HK-2 (cell line): ENCODE measurements around the gene UGT1A7.
A peak's percentile ranks its signal among the peaks of the same experiment; 100 is the strongest.

ENCODE experiments used
- DNase-seq: peaks from one replicate; pipeline ENCODE4 v3.0.0-alpha.2; 2018; ENCODE audit not compliant: unreplicated experiment

The UGT1A7 gene

GRCh38 chr2:233799087-233799665 is 117.5 kb downstream of the UGT1A7 start:
- no peak for DNase-seq

GRCh38 chr2:233799716-233800115 is 118.0 kb downstream of the UGT1A7 start:
- DNase-seq: no peak

- no peak for DNase-seq
These were observed 118.5 kb downstream of the UGT1A7 start for GRCh38 chr2:233800208-233800607.

GRCh38 chr2:233801357-233802131 is 119.8 kb downstream of the UGT1A7 start:
- peak; percentile 7 for DNase-seq

DNA sequence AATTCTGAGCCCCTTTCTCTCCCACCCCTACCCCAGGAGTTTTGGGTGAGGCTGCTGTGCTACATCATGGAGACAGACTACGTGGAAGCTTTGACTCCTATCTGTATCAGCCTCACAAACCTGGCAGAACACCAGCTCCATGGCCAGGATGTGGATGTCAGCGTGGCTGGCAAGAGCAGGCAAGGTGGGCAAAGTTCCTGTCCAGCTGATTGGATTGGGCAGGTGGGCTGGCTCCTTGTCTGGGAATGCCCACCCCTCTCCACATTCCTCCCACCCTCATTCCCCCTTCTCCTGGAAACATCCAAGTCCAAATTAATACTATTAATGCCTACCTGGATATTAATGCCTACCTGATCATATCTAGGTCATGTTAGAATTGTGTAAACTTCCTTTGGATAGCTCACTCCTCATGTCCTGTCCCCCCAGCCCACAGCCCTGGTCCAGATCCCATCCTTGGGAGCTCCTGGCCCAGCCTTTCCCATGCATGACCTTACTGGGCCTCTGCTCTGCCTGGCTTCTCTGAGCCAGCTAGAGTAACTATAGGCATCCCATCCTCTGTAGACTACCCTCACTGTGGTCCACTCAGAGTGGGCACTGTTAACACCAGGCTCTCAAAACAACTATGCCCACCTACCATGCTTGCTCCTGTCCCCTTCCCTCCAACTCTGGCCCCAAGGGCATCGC is 120.6 kb downstream of the UGT1A7 start:
- DNase-seq: no peak

GRCh38 chr2:233803292-233803911 is 121.7 kb downstream of the UGT1A7 start:
- no peak for DNase-seq

GRCh38 chr2:233803994-233804393 is 122.3 kb downstream of the UGT1A7 start:
- DNase-seq: no peak

GRCh38 chr2:233807215-233807865 is 125.6 kb downstream of the UGT1A7 start:
- DNase-seq: no peak

GRCh38 chr2:233807966-233808935 is 126.5 kb downstream of the UGT1A7 start:
- DNase-seq: no peak

GRCh38 chr2:233810385-233810784 is 128.7 kb downstream of the UGT1A7 start:
- DNase-seq: no peak

GRCh38 chr2:233811087-233811486 is 129.4 kb downstream of the UGT1A7 start:
- DNase-seq: no peak

GRCh38 chr2:233811732-233812131 is 130.0 kb downstream of the UGT1A7 start:
- DNase-seq: no peak

DNA sequence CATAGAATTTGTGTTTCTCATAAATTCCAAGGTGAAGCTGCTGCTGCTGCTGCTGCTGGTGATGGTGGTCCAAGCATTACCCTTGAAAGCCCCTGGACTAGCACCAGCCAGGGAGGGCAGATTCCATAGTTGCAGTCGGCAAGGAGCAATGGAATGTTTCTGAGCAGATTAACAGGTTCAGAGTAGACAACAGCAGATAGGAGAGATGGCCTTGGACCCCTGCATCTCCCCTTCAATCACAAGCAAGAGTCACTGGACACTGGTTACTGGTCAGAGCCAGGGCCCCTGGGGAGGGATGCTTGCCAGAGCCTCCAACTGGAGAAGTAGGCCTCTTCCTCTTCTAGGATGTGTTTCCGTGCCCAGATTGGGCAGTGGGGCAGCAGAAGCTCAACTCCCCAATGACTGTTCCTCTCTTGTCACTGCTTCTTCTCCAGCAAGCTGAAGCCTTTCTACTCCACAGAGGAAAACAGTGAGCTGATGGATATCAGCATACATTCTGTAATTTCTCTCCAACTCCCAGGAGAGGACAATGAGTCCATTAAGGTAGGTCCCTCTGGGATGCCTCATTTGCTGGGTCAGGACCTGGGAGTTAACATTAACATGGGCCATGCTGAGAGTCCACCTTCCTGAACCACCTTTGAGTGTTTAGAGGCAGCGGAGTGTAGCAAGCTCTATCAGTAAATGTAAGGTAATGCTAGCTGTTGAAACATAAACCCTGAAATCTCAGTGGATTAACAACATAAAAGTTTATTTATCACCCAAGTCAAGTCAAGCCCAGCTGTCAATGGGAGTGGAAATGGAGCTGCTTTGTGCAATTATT is 131.7 kb downstream of the UGT1A7 start:
- no peak for DNase-seq

DNA sequence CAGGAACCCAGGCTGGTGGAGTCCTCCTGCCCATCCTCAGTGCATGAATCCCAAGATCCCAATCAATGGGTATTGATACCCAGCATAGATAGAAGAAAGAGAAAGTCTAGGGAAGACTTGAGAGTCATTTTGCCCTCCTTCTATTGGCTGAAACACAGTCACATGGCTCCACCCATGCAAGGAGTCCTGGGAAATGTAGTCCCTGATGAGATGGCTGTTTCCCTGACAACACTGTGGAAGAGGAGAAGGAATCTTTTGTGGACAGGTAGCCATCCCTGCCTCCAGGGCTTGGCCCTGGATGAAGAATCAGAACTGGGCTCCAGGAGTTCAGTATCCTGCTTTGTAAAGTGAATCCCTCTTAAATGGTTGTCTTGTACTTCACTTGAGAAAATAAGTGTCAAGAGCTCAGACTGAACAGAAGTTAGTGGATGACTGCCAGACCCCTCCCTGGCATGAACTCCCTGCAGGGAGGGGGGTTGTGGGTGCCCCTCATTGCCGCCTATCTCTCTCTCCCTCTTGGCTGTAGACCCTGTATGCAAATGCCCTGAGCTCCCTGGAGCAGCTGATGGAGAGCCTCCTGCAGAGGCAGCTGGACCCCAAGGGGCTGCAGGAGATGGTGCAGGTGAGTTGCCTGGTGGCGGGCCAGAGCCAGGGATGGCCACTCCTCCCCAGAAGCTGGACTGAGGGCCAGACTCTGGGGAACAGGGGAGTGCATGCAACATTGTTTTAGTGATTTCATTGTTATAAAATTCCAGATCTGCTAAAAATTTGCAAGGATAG is 132.5 kb downstream of the UGT1A7 start:
- DNase-seq: no peak

- no peak for DNase-seq
These were observed 134.2 kb downstream of the UGT1A7 start for GRCh38 chr2:233815861-233816260.

DNA sequence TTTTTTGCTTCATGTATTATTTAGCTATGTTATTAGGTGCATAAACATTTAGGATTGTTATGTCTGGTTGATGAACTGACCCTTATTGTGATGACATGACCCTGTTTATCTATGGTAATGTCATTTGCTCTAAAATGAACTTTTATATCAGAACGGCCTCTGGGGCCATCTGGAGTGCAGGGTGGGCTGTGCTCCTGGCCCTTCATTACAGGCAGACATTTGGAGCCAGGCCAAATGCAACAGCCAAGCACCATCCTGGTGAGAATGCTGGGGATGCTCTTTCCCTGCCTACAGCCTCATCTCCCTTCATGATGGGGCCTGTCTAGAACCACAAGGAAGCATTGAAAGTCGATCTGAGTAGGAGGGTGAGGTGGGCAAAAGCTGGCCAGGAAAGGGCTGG is 134.6 kb downstream of the UGT1A7 start:
- DNase-seq: no peak

GRCh38 chr2:233816771-233817170 is 135.1 kb downstream of the UGT1A7 start:
- no peak for DNase-seq

- DNase-seq: no peak
These were observed 135.7 kb downstream of the UGT1A7 start for GRCh38 chr2:233817361-233817911.
